ENCODE data around the gene ZC3H13. TPM values are rescaled to one million over a fixed set of nuclear protein-coding genes. Genes with fewer than 3 reads are reported as not detected.
A peak's percentile ranks its signal among the peaks of the same experiment; 100 is the strongest.

ZC3H13 gene
- total RNA-seq, 1 donor from 2014 or later: 28.5 TPM

DNA sequence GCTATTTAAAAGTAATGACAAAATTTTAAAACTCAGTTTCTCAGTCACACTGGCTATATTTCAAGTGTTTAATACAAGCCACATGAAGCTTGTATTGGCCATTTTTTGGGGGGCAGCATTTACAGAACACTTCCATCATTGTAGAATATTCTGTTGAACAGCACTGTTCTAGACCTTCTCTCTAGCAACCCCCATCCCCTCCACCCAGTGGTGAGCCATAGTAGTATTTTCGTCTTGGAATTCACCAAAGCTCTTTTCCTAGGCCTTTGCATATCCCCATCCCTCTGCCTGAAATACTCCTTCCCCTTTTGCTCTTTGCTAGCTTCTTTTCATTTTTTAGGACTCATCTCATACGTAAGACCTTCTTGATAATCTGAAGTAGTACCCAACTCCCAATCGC is 99.5 kb downstream of the ZC3H13 start:
- no peak for DNase-seq
- no peak for ATAC-seq
- intact Hi-C loops (cut with micrococcal nuclease): no loop called here

- ATAC-seq (no peak), DNase-seq (no peak)
- intact Hi-C loops (cut with micrococcal nuclease): no loop called here
Measured at GRCh38 chr13:45951724-45952123, 100.8 kb downstream of the ZC3H13 start.

DNA sequence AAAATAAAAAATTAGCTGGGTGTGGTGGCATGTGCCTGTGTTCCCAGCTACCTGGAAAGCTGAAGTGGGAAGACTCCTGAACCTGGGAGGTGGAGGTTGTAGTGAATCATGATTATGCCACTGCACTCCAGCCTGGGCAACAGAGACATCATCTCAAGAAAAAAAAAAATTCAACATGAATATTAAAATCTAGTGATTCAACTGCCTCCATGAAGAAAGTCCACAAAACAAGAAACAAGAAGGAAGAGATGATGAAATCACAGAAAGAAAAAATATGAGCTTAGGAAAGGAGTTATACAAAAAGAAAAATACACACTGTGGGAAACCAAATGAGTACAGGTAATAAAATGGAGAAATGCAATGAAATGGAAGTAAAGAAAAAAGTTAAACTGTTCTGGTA is 101.4 kb downstream of the ZC3H13 start:
- intact Hi-C loops (cut with micrococcal nuclease): no loop called here
- no peak for ATAC-seq
- DNase-seq: no peak

DNA sequence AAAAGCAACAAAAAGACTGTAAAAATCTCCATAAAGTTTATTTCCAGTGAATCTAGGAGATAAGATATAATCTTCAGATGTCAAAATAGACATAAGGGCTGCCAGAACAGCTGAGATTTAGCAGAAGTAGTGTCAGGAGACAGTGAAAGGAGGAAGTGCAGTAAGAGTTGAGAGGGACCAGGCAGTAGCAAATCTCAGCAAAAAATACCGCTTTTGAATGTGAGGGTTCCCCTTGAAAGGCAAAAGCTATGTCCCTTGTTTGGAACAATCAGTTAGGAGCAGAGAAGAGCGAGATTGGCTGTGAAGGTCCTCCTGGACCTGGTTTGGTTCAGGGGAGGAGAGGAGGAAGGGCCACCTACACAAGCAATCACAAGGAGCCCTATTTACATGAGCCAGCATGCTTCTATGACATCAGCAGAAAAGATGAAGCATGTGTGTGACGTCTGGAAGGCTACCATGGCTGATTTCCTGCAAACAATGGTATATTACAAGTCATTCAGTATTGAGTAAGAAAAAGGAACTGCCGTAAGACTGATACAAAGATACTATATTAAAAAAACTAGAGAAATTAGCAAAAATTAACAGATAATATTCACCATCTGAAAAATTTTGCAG is 102.1 kb downstream of the ZC3H13 start:
- intact Hi-C loops (cut with micrococcal nuclease): no loop called here
- ATAC-seq (peak; percentile 48), DNase-seq (no peak)

DNA sequence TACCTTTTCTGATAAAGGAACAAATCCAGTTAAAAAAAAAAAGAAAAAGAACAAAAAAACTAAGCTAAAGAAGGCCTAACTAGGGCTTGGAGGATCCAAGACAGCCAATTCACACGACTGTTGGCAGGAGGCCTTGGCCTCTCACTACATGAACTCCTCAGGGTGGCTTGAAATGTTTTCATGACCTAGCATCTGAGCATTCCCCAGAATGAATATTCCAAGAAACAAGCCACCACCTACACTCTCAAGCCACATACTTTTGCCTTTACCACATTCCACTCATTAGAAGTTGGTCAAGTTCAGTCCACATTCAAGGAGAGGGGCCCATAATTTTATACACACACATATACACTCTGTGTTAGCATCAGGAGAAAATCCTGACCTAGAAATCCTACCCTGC is 103.4 kb downstream of the ZC3H13 start:
- no peak for DNase-seq
- ATAC-seq: peak; percentile 21
- intact Hi-C loops (cut with micrococcal nuclease): no loop called here

- intact Hi-C loops (cut with micrococcal nuclease): no loop called here
- DNase-seq: no peak
- ATAC-seq: no peak
Measured at GRCh38 chr13:45943965-45944364, 108.6 kb downstream of the ZC3H13 start.

DNA sequence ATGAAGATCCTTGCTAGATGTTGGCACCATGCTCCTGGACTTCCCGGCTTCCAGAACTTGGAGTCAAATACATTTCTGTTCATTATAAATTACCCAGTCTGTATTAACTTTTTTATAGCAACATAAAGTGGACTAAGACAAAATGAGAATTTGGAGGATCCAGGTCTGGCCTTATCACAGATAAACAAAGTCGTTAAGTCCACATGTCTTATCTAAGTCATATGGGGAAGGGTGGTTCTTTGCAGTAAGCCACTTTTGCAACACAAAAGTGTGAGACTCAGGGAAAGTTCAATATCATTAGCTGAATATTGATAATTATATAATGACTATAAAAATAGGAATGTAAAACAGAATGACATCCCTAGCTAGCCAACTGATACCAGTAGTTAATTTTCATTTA is 109.4 kb downstream of the ZC3H13 start:
- no peak for DNase-seq
- intact Hi-C loops (cut with micrococcal nuclease): no loop called here
- ATAC-seq: no peak

- ATAC-seq (no peak), DNase-seq (no peak)
- intact Hi-C loops (cut with micrococcal nuclease): no loop called here
Measured at GRCh38 chr13:45941261-45941660, 111.3 kb downstream of the ZC3H13 start.

- intact Hi-C loops (cut with micrococcal nuclease): no loop called here
- DNase-seq (no peak), ATAC-seq (no peak)
Measured at GRCh38 chr13:45940061-45940460, 112.5 kb downstream of the ZC3H13 start.

DNA sequence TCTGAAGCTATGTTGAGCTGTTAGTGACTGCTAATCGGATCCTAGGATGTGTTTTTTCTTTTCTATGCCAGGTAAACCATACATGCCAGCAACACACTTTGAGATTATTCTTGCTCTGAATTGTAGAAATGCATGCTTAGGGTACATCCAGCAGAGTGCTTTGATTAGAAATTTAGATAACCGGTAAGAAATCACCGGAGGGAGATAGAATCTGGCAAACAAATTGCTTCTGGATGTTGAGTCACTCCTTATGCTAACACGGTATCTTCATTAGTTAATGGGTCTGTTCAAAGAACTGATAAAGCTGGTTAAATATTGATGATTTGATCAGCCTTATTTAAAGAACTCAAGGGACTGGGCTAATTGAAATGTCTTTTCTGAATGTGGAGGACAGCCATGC is 115.9 kb downstream of the ZC3H13 start:
- no peak for ATAC-seq
- DNase-seq: no peak
- intact Hi-C loops (cut with micrococcal nuclease): no loop called here

DNA sequence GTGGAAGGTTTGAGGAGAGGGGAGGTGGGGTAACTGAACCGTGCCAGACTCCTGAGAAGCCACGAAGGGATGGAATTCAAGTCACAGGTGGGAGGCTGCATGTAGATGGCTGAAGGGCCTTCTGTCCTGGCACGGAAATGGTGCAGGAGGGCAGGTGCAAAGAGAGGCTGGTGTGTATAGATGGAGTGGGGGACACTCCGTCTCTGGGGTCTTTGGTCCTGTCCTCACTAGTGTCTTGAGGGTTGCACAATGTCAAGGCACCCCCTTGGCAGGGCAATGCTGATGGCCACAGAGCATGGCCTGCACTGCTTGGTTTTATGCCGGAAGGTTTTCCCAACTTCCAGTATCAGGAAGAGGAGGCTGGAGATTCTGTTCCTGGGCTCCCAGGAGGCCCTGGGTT is 118.3 kb downstream of the ZC3H13 start:
- intact Hi-C loops (cut with micrococcal nuclease): no loop called here
- DNase-seq: no peak

DNA sequence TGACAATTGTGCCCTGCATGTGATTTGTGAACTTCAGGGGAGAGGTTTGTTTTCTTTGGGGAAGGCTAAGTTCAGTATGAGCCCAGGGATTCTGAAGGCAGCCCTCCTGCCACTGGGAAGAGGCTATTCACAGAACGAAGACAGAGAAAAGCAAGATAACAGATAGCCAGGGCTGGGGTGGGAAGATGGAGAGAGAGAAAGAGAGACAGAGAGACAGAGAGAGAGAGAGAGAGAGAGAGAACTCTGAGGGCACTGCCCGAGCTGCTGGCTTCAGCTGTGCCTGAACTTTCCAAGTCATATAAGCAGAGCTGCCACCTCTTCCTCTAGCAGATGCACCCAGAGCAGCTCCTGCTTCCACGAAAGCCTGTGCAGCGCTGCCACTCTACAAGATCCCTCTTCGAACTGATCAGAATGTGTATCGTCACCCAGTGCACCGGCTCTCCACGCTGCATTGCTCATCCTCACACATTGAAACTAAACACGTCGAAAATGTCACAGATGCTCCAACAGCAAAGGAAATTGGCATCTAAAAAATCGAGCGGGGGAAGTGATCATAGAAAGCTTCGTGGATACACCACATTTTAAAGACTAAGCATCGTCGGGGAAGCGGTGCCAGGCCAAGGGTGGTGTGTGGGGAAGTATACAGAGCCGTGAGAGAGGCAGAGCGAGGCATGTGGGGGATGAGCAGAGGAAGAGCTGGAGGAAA is 119.2 kb downstream of the ZC3H13 start:
- ATAC-seq: no peak

More for the DNA sequence above, 118.3 kb downstream of the ZC3H13 start:
- no peak for ATAC-seq

DNA sequence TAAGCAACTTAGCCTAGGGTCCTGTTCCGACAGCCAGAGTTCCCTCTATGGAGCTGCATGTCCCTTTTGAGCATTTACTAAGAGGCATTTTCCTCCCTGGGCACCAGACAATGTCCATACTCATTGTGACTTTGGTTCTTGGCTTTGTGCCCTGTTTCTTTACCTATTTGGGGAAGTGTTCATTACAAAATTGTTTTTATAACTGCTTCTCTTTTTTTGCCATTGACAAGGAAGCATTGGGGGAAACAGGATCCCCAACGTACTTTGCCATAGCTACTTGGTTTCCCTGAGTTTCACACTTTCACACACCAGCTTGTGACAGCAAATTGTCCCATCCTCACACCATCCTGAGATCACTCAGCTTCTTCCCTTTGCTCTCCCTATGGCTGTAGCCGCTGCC is 119.9 kb downstream of the ZC3H13 start:
- no peak for DNase-seq
- intact Hi-C loops (cut with micrococcal nuclease): no loop called here
- no peak for ATAC-seq

More for the DNA sequence above, 119.2 kb downstream of the ZC3H13 start:
- no peak for DNase-seq
- intact Hi-C loops (cut with micrococcal nuclease): no loop called here

- intact Hi-C loops (cut with micrococcal nuclease): no loop called here
- ATAC-seq (no peak), DNase-seq (no peak)
Measured at GRCh38 chr13:45932172-45932571, 120.4 kb downstream of the ZC3H13 start.

- ATAC-seq (no peak), DNase-seq (no peak)
- intact Hi-C loops (cut with micrococcal nuclease): no loop called here
Measured at GRCh38 chr13:45931211-45931610, 121.3 kb downstream of the ZC3H13 start.

GRCh38 chr13:45930177-45930576 is 122.4 kb downstream of the ZC3H13 start:
- intact Hi-C loops (cut with micrococcal nuclease): no loop called here
- no peak for ATAC-seq
- no peak for DNase-seq

DNA sequence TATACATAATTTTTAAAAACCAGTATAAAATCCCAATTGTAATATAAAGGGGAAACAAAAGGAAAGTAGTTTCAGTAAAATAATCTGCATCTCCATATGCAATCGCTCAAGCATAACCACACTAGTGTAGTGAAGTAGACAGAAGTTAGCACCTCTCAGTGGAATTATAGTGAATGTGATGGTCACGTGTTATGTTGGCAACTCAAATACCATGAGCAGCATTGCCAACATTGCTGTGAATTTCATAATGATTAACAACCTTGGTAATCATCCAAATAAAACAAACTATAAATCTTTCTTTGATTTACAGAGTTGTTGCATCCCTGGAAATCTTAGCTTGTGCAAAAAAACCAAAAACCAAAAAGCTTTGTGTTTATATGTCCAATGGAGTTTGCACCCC is 123.7 kb downstream of the ZC3H13 start:
- ATAC-seq: no peak
- no peak for DNase-seq
- intact Hi-C loops (cut with micrococcal nuclease): no loop called here

- intact Hi-C loops (cut with micrococcal nuclease): no loop called here
- ATAC-seq: no peak
- DNase-seq: no peak
Measured at GRCh38 chr13:45928176-45928575, 124.4 kb downstream of the ZC3H13 start.

DNA sequence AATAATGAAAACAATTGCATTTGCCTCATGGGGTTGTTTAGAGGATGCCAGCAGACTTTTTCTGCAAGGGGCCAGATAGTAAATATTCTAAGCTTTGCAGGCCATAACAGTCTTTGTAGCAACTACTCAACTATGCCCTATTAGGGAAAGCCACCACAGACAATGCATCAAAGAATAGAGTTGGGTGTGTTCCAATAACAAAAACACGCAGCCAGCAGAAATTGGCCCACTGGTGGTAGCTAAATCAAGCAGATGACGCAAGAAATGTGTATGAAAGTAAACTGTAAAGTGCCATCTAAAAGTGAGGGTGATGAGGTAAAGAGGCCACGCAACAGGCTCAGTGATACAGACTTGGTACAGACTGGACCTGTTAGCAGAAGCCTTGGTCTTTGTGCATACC is 125.8 kb downstream of the ZC3H13 start:
- no peak for DNase-seq
- intact Hi-C loops (cut with micrococcal nuclease): no loop called here
- ATAC-seq: no peak

GRCh38 chr13:45925151-45925550 is 127.4 kb downstream of the ZC3H13 start:
- no peak for ATAC-seq
- no peak for DNase-seq
- intact Hi-C loops (cut with micrococcal nuclease): no loop called here

- no peak for ATAC-seq
- no peak for DNase-seq
- intact Hi-C loops (cut with micrococcal nuclease): no loop called here
Measured at GRCh38 chr13:45921162-45921736, 131.3 kb downstream of the ZC3H13 start.

All from left ventricle myocardium superior (tissue), 1 donor.